GM10266 (cell line): Measurements from ENCODE around the gene COPE.
"Not testable (repeated sequence)": the region's sequence is repeated elsewhere in the genome, so short reads cannot be mapped to it uniquely, and the experiment has no call there.

Experiments
- DNase-seq: peaks from one replicate; pipeline ENCODE4 v3.0.0; 2012; ENCODE audit errors: extremely low spot score
- CTCF ChIP-seq: IDR thresholded peaks from 2 replicates; pipeline ENCODE4 v1.5.1; 2012; ENCODE audit warnings: mild to moderate bottlenecking, low read depth; ENCODE audit not compliant: control insufficient read depth, insufficient read depth; ENCODE audit errors: missing control alignments

Gene COPE

GRCh38 chr19:18906605-18907519 is 12.3 kb downstream of the COPE start:
- no peak for DNase-seq
- no peak for TF ChIP-seq CTCF

- no peak for DNase-seq
- no peak for TF ChIP-seq CTCF
Observed at GRCh38 chr19:18905513-18906236, 13.5 kb downstream of the COPE start.

- DNase-seq, result no peak
- no peak for TF ChIP-seq CTCF
Observed at GRCh38 chr19:18905058-18905456, 14.1 kb downstream of the COPE start.

- no peak for TF ChIP-seq CTCF
- DNase-seq, result no peak
Observed at GRCh38 chr19:18904334-18905057, 14.7 kb downstream of the COPE start.

GRCh38 chr19:18903156-18904037 is 15.8 kb downstream of the COPE start:
- no peak for DNase-seq

GRCh38 chr19:18902519-18902918 is 16.7 kb downstream of the COPE start:
- DNase-seq, result not testable (repeated sequence)

More at GRCh38 chr19:18903156-18904037, 15.8 kb downstream of the COPE start:
- TF ChIP-seq CTCF, result no peak

GRCh38 chr19:18901491-18901890 is 17.7 kb downstream of the COPE start:
- no peak for DNase-seq
- no peak for TF ChIP-seq CTCF
